ENCODE results near the gene KCMF1. TPM values are rescaled to one million over a fixed set of nuclear protein-coding genes. Genes with fewer than 3 reads are reported as not detected.
A peak's percentile ranks its signal among the peaks of the same experiment; 100 is the strongest.

Gene KCMF1
- total RNA-seq (2016; rRNA removed; fragmentation: Illumina TruSeq; extraction: Trizol) (62.1 and 64.6 TPM in 2 replicates), polyA plus RNA-seq (2011; rRNA removed) (84.0 and 116 TPM in 2 replicates), polyA minus RNA-seq (2011; rRNA and poly(A)+ RNA removed; ENCODE audit: low replicate concordance) (60.2 and 78.6 TPM in 2 replicates), Bru-seq, nascent RNA (percentile 92 among the genes with signal in this experiment), BruChase-seq, experiment 1, labeled RNA remaining after a 6-hour chase (percentile 91 among the genes with signal in this experiment), BruChase-seq, experiment 2, labeled RNA remaining after a 2-hour chase (percentile 89 among the genes with signal in this experiment)
- total RNA-seq (2016; cell fraction: cytosol; rRNA removed; fragmentation: Illumina TruSeq; extraction: Trizol; ENCODE audit: low read depth) = 70.3 and 83.0 TPM in 2 replicates
- total RNA-seq (2016; cell fraction: insoluble cytoplasmic fraction; rRNA removed; fragmentation: Illumina TruSeq; extraction: Trizol) = 58.7 and 60.0 TPM in 2 replicates
- 130 and 138 TPM in 2 replicates for total RNA-seq (2016; cell fraction: membrane; rRNA removed; fragmentation: Illumina TruSeq; extraction: Trizol)
- total RNA-seq (2016; cell fraction: nucleus; rRNA removed; fragmentation: Illumina TruSeq; extraction: Trizol) = 26.8 and 30.5 TPM in 2 replicates
- polyA plus RNA-seq (2011; cell fraction: cytosol; rRNA removed) = 56.6 and 82.6 TPM in 2 replicates
- 32.2 and 32.7 TPM in 2 replicates for polyA plus RNA-seq (2011; cell fraction: nucleus; rRNA removed)
- 88.5 and 102 TPM in 2 replicates for polyA plus RNA-seq (2012)
- 102 and 116 TPM in 2 replicates for polyA plus RNA-seq (2016; cell fraction: cytosol; fragmentation: Illumina TruSeq; extraction: Trizol; ENCODE audit: low read depth)
- polyA plus RNA-seq (2016; cell fraction: insoluble cytoplasmic fraction; fragmentation: Illumina TruSeq; extraction: Trizol; ENCODE audit: low read depth) = 68.3 and 73.2 TPM in 2 replicates
- polyA plus RNA-seq (2016; cell fraction: membrane; fragmentation: Illumina TruSeq; extraction: Trizol; ENCODE audit: low read depth) = 124 and 125 TPM in 2 replicates
- 42.2 and 45.3 TPM in 2 replicates for polyA plus RNA-seq (2016; cell fraction: nucleus; fragmentation: Illumina TruSeq; extraction: Trizol; ENCODE audit: insufficient read depth, low read depth)
- 66.3 and 77.2 TPM in 2 replicates for polyA minus RNA-seq (2011; cell fraction: cytosol; rRNA and poly(A)+ RNA removed)
- polyA minus RNA-seq (2011; cell fraction: nucleus; rRNA and poly(A)+ RNA removed) = 32.3 and 45.8 TPM in 2 replicates
- long read RNA-seq, experiment 1, full-length matches to known transcripts = 8 of 15 reads
- long read RNA-seq, experiment 1, partial matches to known transcripts = 5 of 15 reads
- long read RNA-seq, experiment 1, other reads (novel, unspliced or antisense) = 2 of 15 reads
- long read RNA-seq, experiment 2, full-length matches to known transcripts = 130 of 179 reads
- long read RNA-seq, experiment 2, partial matches to known transcripts = 34 of 179 reads
- long read RNA-seq, experiment 2, other reads (novel, unspliced or antisense) = 15 of 179 reads

- BruUV-seq (replicated peaks) = no TSS peak
- CTCF ChIA-PET (ENCODE audit: low intra/inter-chr PET ratio, low total read pairs) = interaction anchor here (1.1 kb wide), 1 partner anchor 46 kb away, joined by 3 read pairs; no protein-coding TSS in a partner anchor
- TF ChIP-seq ZNF639 (CRISPR knock-in tag; conservative IDR thresholded peaks at IDR 0.05) = peak; percentile 27; the same call in 1 of the 2 replicates
- TF ChIP-seq, protein P1, sequence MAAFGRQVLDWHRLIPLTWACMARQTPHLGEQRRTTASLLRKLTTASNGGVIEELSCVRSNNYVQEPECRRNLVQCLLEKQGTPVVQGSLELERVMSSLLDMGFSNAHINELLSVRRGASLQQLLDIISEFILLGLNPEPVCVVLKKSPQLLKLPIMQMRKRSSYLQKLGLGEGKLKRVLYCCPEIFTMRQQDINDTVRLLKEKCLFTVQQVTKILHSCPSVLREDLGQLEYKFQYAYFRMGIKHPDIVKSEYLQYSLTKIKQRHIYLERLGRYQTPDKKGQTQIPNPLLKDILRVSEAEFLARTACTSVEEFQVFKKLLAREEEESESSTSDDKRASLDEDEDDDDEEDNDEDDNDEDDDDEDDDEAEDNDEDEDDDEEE (CRISPR knock-in tag; IDR thresholded peaks at IDR 0.05) = no peak
- 0 out of 2 replicates have a peak, but pooled peaks have one; percentile 11 for TF ChIP-seq TAF1 (CRISPR knock-in tag; IDR thresholded peaks at IDR 0.05)
- TF ChIP-seq TRIM24 (CRISPR knock-in tag; IDR thresholded peaks at IDR 0.05) = no peak
- TF ChIP-seq, protein P2, sequence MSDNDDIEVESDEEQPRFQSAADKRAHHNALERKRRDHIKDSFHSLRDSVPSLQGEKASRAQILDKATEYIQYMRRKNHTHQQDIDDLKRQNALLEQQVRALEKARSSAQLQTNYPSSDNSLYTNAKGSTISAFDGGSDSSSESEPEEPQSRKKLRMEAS (IDR thresholded peaks at IDR 0.05) = peak; percentile 30; the same call in 1 of the 2 replicates
- TF ChIP-seq ZNF607 (CRISPR knock-in tag; IDR thresholded peaks at IDR 0.05; ENCODE audit: borderline replicate concordance) = peak; percentile 1; the same call in 1 of the 2 replicates
- TF ChIP-seq SP5 (CRISPR knock-in tag; IDR thresholded peaks at IDR 0.05; ENCODE audit: borderline replicate concordance, low read depth) = peak; percentile 29
- TF ChIP-seq ZNF263 (CRISPR knock-in tag; IDR thresholded peaks at IDR 0.05) = peak; percentile 77; the same call in 1 of the 2 replicates
- TF ChIP-seq ZNF451 (CRISPR knock-in tag; IDR thresholded peaks at IDR 0.05) = peak; percentile 9; the same call in 1 of the 2 replicates
- no peak for TF ChIP-seq HOXA5 (CRISPR knock-in tag; IDR thresholded peaks at IDR 0.05)
- TF ChIP-seq, protein P3, sequence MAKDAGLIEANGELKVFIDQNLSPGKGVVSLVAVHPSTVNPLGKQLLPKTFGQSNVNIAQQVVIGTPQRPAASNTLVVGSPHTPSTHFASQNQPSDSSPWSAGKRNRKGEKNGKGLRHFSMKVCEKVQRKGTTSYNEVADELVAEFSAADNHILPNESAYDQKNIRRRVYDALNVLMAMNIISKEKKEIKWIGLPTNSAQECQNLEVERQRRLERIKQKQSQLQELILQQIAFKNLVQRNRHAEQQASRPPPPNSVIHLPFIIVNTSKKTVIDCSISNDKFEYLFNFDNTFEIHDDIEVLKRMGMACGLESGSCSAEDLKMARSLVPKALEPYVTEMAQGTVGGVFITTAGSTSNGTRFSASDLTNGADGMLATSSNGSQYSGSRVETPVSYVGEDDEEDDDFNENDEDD (CRISPR knock-in tag; IDR thresholded peaks at IDR 0.05; ENCODE audit: borderline replicate concordance) = 0 out of 2 replicates have a peak, but pooled peaks have one; percentile 33
- peak; percentile 81; the same call in 1 of the 2 replicates for TF ChIP-seq ZBTB2 (CRISPR knock-in tag; IDR thresholded peaks at IDR 0.05; ENCODE audit: low read depth)
These were observed at the start of gene KCMF1 for GRCh38 chr2:84970868-84971509. Gene KCMF1 (plus strand): TSS chr2:84971161. CDS start chr2:84971452, 291 bp downstream.

More at GRCh38 chr2:84970868-84971509, at the start of gene KCMF1:
- in situ Hi-C loops (cut with HindIII; ENCODE audit: extremely low pct_ligation_motif_present, low pct_unique_long_range_greater_than_20kb) (loop anchor here (5.0 kb wide), 1 partner anchor 44 kb away; no protein-coding TSS in a partner anchor), intact Hi-C loops (cut with micrococcal nuclease; ENCODE audit: unreplicated experiment) (no loop called here)
- Histone ChIP-seq H3K4me1 (ENCODE audit: insufficient read depth, low read length) (peaks cover 64% of the 10 kb centered on the region), H4K20me1 (ENCODE audit: insufficient read depth, low read length) (peaks cover 35% of the 10 kb centered on the region), H3K79me2 (ENCODE audit: insufficient read depth, low read length) (peaks cover 81% of the 10 kb centered on the region), H3K27me3 (ENCODE audit: control insufficient read depth in 1 of 2, insufficient read depth in 2 of 2, low read length in 2 of 2) (no peaks in the 10 kb centered on the region; a peak in 1 of 5 replicates), H3K9ac (ENCODE audit: insufficient read depth, low read depth, low read length) (peak within 1 kb of the TSS; percentile 99), H3K9me3 (ENCODE audit: low read length) (no peaks in the 10 kb centered on the region), H3K36me3 (replicated peaks in 1 of 2; ENCODE audit: control insufficient read depth in 1 of 2, insufficient read depth in 2 of 2, low read length in 2 of 2) (no peaks in the 10 kb centered on the region), H3K27ac (ENCODE audit: extremely low read length, insufficient read depth, low read length) (peak within 1 kb of the TSS; percentile 98), H3K4me3 (replicated peaks in 1 of 3; ENCODE audit: insufficient read depth in 1 of 3, low read depth in 2 of 3, low read length in 3 of 3) (peak within 1 kb of the TSS; percentile 81 to 99 (median 97)), H2AFZ (ENCODE audit: low read length) (no peak within 1 kb of the TSS), H3K4me2 (ENCODE audit: low read depth, low read length) (peak within 1 kb of the TSS; percentile 95)
- DNase-seq (ENCODE audit: low spot score) (no peak), FAIRE-seq (no peak), ATAC-seq (peak; percentile 70)
- POLR2A ChIA-PET = interaction anchor here (0.6 to 3.8 kb wide), 10 partner anchors 11 to 384 kb away, joined by 3 to 30 read pairs (median 4); partner anchors contain the start of genes ELMOD3 and RETSAT
- WGBS (ENCODE audit: low lambda C conversion rate) = under 1% methylated on average over 41 of the region's 102 CpGs
